ENCODE measurements around the gene NPC1L1.

The NPC1L1 gene

DNA sequence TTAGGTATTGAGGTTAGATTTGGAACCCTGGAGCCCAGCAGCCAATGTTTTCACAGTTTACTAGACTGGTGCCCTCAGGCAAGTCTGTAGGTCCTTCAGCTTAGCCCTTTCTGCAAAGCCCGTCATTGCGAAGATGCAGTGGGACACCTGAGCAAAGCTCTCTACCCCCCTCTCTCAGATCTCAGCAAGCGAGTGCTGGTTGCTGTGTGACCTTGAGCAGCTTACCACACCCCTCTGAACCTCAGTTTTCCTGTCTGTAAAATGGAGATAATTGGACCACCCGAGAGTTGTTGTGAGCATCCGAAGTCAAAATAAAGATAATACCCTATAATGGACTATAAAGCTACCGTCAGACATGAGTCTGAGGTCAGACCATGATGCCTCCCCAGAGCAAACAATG is 3.7 kb downstream of the NPC1L1 start:
- DNase-seq, result no peak

DNA sequence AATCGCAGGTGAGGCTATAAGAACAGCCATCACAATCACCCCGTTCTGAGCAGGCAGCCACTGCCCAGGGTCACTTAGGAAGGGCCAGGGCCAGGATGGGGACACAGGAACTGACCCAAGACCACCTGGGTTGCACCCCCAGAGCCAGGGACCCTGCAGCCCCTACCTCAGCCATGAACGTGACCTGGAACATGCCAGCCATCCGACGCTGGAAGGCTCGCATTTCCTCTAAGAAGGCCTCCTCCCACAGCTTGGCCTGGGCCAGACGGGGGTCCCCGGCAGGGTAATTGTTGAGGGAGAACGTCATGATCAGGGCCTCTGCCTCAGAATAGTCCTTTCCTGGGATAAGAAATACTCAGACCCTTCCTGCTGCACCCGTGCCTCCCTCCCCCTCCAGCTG is 5.0 kb downstream of the NPC1L1 start:
- DNase-seq, result no peak

DNA sequence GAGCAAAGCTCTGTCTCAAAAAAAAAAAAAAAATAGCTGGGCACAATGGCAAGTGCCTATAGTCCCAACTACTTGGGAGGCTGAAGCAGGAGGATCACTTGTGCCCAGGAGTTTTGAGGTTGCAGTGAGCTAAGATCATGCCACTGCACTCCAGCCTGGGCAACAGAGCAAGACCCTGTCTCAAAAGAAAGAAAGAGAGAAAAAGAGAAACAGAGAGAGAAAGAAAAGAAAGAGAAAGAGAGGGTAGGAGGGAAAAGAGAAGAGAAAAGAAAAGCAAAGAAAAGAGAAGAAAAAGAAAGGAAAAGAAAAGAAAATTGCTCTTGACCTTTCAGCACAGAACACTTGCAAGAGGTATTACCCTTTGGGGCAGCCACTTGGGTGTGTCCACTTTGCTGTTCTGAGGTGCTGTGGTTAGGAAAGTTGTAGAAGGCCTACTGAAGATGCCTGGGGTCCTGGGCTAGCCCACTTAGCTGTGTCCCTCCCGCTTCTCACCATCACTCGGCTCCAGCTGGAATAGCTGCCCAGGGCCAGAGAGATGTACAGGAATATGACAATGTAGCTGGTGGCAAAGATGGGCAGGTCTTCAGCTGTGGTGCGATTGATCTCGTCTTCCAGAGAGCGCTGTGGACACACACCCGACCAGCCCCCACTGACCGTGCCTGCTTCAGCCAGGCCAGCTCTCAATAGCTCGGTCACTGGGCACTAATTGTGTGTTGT is 5.6 kb downstream of the NPC1L1 start:
- DNase-seq, result no peak

DNA sequence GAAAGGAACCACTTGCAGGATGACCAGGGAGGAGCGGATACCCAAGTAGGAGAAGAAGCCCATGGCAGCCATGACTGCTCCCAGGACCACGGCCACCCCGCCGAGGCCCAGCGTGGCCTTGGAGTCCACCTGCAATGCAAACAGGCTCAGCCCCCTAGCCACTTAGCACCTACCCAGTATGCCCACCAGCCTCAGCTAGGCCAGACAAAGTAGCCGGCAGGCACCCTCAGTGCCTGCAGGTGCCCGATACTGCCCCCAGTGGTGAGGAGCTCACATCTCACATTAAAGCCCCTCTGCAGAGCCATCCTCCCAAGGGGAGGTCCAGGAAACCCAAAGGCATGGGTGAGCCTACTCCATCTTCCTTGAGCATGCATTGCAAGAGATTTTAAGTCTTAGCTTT is 6.6 kb downstream of the NPC1L1 start:
- peak; percentile 70 for DNase-seq

DNA sequence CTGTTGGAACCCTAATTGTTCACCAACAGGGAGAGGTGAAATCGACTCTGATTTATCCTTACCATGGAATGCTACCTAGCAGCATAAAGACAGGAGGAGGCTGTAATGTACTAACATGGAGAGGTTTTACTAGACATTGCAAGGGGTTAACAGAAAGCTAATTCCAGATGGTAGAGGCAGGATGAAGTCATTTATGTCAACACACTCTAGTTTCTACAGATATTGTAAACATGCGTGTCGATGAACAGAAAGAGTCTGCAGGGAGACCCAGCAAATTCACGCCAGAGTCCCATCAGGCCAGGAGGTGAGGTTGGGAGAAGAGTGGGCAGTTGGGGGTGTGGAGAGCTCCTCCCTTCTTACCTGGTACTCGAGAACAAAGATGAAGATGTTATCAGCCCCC is 7.0 kb downstream of the NPC1L1 start:
- DNase-seq, result no peak

DNA sequence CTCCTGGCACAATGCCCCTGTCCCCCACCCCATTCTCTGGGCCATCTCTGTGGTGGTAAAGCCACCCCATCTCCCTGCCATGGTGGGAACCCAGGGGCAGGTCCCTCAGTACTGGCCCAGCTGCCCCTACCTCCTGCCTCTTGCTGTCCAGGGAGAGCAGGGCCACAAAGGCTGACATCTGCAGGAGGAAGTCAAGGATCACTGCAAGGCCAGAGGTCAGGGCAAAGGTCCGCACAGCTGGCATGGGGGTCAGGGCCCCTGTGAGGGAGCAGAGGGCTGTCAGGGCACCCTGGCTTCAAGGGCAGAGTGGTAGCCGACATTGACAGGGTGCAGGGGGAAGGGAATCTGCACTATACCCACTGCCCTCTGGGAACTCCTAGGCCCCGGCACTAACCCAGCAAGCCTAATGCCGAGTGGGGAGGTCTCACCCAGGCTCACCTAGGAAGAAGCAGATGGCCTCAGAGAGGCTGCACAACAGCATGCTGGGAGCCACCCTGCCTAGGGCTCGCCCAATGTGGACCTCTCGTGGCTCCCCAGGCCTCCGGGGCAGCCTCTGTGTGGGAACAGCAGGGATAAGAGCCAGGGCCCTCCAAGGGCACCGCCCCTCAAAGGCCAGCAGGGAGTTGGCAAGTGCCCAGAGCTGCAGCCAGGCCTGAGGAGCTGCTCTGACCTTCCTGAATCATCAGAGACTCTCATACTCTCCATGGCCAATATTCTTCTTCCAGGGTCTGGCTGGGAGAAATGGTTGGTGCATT is 7.7 kb downstream of the NPC1L1 start:
- no peak for DNase-seq

DNA sequence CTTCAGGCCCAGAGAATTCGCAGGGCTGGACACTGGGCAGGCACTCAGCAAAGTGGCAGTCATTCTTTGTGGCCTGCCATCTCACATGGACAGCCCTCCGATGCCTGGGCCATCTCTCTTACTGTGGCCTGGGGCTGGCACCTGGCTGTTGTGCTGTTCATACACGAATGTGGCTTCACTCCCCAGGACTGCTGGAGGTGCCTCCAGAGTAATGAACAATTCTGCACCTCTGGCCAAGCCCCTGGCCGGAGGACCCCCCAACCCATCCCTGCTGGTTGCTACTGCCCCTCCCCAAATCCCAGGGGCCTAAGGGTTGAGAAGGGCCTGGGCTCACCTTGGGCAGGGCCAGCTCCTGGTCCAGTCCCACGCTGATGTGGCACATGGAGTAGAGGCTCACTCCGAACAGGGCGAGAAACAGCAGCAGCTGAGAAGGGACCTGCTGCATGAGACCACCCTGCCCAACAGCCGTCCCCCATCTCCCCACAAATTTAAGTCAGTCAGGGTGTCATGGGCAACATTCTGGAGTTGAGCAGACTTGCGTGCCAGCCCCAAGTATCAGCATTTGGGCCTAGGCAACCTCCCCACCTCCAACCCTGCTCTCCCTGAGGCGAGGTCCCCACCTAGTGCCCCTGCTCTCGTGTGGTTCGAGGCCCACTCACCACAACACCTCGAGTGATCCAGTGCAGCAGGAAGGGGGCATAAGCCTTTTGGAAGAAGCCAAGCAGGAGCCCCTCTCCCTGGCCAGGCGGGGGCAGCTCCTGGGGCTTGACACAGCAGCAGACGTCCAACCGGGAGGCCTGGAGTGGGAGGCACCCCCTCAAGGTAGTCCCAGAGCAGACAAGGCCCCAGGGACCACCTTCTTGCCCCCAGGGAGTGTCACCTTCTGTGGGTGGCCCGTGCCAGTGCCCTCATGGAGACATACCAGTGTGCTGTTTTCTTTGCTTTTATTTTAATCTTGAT is 9.4 kb downstream of the NPC1L1 start:
- DNase-seq, result no peak

DNA sequence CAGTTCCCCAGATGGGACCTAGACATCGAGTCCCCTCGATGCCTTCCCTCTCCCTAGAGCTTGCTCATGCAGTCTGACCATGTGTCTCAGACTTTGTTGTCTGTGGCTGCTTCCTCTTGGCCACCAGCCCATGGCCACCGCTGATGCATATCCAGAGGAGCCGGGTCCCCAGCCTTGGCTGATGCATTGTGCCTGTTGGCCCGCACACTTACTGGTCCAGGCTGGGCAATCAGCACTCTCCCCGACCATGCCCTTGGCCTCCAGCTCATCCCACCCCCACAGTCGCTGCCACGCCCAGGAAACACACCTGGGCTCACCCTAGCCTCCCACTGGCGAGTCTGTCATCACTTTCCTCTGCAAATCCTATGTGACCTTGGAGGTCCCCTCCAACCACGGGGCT is 10.1 kb downstream of the NPC1L1 start:
- no peak for DNase-seq

DNA sequence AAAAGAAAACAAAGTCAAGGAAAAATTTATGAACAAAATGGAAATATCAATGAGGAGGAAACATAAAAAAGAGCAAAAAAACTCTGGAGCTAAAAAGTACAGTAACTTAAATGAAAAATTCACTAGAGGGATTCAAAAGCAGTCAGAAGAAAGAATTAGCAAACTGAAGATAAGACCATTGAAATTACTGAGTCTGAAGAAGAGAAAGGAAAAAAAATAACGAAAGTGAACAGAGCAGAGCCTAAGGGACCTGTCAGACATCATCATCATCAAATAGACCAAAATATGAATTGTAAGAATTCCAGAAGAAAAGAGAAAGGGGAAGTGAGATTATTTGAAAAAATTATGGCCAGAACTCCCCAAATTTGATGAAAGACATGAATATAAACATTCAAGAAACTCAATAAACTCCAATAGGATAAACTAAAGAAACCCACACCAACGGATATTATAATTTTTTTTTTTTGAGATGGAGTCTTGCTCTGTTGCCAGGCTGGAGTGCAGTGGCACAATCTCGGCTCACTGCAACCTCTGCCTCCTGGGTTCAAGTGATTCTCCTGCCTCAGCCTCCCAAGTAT is 16.2 kb downstream of the NPC1L1 start:
- no peak for DNase-seq

DNA sequence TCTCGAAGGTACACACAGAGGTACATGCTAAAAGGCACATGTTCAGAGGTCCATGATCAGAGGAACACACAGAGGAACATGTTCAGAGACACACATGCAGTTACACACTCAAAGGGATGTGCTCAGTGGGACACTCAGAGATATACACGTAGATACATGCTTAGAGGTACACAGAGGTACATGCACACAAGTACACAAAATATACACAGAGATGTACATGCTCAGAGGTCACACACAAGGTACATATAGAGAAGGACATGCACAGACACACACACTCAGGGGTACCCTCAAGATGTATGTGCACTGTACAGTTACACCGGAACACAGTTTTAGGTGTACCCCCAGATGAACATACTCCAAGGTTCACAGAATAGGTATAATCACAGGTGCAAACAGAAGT is 18.8 kb downstream of the NPC1L1 start:
- DNase-seq, result no peak

DNA sequence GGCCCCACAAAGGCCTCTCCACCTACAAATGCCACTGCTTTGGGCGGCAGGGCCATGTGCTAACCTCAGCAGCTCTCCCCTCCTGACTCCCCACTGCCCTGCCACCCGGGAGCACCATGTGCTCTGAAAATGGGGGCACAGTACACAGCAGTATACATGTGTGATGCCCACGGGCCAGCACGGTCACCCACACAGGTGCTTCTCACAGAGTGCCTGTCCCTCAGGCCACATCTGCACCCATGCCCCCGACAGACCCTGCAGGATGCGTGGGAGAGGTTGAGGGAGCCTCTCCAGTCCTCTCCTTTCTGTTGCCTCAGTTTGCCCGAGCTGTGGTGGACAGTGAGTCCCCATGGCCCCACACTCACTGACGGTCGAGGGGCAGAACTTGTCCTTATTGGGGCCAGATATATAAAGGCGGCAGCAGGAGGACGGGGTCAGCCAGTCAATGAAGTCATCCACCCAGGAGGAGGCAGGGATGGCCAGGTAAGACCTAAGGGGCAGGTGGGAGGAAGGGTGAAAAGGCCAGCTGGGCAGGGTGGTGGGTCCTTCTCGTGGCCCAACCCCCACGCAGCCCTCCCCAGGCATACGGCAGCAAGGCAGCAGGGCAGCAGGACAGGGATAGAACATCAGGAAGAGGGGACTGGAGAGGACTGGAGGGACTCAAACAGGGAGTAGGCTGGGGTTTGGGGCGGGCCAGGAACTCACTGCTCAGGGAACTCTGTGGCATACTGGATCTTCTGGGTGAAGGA is 19.6 kb downstream of the NPC1L1 start:
- DNase-seq, result no peak

DNA sequence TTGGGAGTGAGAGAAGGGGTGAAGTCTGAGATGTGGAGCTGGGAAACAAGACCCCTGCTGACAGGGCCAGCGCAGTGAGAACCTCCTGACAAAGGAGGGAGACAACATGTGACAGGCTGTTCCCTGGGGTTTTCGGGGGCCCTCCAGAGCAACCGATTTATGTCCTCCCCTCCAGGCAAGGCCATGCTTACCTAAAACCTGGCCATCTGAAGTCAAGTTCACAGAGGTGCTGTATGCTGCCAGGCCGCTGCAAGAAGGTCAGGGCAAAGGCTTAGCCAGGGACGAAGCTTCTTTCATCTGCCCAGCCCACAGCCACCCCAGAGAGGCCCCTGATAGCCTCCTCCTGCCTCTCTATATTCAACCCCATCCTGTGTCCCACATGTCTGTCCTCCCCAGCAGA is 20.6 kb downstream of the NPC1L1 start:
- no peak for DNase-seq

DNA sequence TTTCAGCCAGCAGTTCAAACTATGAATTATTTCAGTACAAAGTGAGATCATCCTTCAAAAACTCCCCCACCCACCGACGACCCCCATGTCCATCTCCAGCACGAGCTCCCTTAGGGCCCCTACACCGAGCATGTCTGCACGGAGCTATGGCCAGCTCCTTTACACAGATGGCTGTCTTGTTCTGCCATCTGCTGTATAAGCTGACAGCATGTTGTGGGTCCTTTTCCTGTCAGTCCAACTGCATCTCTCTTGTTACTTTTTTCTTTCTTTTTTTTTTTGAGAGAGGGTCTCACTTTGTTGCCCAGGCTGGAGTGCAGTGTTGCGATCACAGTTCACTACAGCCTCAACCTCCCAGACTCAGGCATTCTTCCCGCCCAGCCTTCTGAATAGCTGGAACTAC is 21.6 kb downstream of the NPC1L1 start:
- no peak for DNase-seq

DNA sequence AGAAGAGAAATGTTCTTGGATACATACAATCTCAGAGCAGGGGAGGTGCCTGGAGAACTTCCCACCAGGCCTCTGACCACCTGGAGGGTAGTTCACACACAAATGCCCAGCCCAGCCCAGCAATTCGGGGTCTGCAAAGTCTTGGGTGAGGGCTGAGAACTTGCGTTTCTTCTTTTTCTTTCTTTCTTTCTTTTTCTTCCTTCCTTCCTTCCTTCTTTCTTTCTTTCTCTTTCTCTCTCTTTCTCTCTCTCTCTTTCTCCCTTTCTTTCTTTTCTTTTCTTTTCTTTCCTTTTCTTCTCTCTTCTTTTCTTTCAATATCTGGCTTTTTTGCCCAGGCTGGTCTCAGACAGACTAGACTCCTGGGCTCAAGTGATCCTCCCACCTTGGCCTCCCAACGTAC is 22.4 kb downstream of the NPC1L1 start:
- DNase-seq, result no peak

DNA sequence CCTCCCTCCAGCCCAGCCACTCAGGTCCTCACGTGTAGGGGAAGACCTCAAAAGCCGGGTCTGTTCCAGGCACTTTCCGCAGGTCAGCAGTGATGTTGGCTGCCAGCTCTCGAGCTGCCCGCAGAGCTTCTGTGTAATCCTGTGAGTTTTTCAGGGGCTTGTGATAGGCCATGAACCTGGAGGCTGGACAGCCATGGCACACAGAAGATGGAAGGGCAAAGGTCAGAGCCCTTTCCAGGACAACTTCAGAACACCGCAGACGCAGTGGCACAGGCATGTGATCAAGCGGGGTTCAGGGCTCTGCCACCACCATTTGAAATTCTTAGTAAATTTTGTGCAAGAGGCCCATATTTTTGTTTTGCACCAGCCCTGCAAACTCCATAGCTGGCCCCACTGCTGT is 24.0 kb downstream of the NPC1L1 start:
- DNase-seq, result no peak

DNA sequence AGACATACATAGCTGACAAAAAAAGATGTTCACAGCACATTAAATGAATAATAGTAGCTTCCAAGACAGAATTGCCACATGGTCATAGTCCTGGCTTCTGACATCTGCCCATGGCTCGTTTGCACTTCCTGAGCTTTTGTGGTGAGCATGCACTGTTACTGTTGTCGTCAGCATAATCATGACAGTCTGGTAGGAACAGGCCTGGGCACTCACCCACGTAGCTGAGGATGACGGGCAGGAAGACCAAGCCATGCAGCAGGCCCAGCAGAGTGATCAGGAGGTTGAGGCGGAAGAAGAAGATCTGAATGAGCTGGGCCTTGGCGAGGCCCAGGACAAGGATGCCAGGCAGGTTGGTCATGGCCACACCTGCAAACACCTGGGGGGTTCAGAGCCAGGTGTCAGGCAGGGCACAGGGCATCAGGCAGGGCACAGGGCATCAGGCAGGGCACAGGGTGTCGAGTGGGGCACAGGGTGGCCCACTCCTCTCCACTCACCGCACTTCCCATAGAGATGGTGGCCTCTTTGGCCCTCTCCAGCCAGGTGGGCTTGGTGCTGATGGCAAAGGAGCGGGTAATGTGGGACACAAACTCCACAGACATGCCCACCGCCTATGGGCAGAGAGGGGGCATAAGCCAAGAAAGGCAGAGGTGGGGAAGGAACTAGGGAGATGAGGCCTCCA is 25.4 kb downstream of the NPC1L1 start:
- no peak for DNase-seq

DNA sequence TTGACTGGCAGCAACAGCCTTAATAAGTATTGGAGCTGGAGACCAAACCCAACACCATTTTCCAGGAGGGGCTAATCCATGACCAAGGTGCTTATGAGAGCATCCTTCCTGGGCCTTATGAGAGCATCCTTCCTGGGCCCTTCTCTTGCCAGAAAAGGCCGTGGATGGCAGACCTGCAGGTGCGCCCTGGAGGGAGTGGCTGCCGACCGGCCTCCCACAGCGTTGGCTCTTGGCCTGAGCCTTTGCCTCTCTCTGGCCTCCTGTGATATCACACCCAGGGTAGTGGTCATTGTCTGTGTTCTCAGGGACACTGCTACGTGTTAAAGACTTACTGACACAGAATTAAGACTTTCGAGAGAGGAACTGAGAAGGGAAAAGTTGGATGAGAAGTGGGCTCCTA is 28.4 kb downstream of the NPC1L1 start:
- DNase-seq, result no peak

DNA sequence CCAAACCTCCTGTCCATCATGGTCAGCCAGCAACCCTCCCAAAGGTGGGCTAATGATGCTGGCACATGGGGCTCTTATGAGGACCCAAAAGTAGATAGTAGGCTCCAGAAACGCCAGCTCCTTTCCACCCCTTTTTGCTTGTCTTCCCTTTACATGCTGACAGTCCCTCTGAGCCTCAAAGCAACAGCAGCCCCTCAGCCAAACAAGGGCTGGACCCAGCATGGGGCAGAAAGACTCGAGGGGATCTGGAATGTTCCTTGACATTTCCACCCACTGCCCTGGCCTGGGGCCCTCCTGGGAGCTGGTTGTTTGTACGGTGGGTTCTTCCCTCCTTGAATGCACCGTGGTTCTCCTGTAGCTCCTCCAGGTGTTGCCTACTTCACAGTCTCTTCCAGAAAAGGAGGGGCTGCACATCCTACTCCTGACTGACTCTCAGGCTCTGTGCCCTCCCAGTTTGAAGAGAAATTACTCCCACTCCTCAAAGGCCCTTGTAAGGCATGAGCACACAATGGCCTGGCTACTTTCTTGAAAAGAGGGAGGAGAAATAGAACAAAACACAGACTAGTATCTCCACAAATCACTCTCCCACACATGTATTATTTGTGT is 29.2 kb downstream of the NPC1L1 start:
- no peak for DNase-seq

DNA sequence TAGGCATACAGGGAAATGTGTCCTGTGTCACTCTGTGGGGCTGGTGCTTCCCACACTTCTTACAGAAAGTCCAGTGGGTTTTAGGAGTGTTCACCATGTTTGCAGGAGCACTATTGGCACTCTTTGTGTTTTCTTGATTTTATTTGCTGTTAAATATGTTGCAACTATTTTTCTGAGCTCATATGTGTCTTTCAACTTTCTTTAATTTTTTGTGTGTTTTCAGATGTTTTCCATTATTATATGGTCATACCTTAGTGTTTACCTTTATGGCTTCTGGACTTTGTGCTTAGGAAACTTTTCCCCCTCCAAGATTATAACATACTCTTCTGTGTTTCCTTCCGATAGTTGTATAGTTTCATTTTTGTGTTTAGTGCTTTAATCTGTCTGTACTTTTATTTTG is 29.9 kb downstream of the NPC1L1 start:
- no peak for DNase-seq

DNA sequence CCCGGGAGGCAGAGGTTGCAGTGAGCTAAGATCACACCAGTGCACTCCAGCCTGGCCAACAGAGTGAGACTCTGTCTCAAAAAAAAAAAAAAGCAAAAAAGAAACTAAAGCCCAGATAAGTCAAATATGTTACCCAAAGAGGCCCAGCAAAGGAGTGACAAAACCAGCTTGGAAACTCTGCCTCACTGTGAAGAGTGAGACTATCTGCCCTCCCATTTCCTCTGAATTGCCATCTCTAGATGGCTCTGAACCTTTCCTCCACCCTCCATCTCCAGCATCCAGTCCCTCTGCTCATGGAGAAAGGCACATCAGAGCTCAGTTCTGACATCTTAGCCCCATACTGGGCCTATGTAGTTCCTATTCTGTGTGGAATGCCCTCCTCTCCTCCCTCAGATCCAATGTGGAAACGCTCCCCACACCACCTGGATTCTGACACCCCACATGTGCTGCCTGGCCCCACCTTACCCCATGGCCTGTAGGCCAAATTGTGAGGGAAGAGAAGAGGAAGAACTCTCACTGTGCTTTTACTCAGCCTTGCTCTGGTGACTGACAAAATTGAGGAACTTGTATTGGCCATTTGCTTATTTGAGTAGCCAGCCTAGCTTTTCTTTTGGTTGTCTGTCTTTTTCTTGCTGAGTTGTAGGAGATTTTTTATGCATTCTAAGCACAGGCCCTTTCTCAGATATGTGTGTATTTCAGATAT is 32.7 kb downstream of the NPC1L1 start:
- no peak for DNase-seq

Measured in activated CD4-positive, alpha-beta T cell treated with anti-CD3 and anti-CD28 coated beads, Interleukin-10, Interleukin-2, amounts not matched to agents 100 ng/mL and 50 ng/mL, durations not matched to agents 16 hours and 8 hours (primary cell).